ENCODE measurements around the gene SAP30BP.
A peak's percentile ranks its signal among the peaks of the same experiment; 100 is the strongest.

SAP30BP gene

GRCh38 chr17:75676461-75676860 is 9.3 kb downstream of the SAP30BP start:
- TF ChIP-seq REST (IDR thresholded peaks at IDR 0.05; ENCODE audit: insufficient read depth in 1 of 2, low read depth in 2 of 2, low read length in 2 of 2), result no peak
- no peak for TF ChIP-seq SIN3A (IDR thresholded peaks at IDR 0.05; ENCODE audit: borderline replicate concordance, insufficient read depth, low read length)

DNA sequence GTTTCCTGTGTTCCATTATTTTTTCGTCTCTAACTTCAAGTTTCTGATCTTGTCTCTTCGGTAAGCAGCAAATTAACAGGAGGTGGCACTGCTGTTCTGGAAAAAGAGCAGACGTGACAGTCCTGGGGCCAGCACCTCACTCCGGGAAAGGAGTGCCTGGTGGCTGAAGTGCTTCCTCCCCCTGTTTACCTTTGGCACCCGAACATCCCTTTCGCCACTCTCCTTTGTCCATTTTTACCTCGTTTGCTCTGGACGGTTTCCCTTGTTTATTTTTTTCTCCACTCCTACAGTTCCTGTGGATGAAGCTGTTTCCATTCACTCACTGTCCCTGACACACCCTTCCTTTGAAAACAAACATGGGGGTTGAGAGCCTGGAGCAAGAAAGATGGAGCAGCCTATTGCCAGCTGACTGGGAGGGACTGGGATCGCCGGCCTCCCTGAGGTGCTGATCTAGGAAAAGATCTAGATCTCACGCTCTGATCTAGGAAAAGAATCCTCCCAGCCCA is 12.6 kb downstream of the SAP30BP start:
- TF ChIP-seq POLR2AphosphoS5 (IDR thresholded peaks at IDR 0.05; ENCODE audit: low read depth, low read length), result no peak
- no peak for TF ChIP-seq TAF1 (IDR thresholded peaks at IDR 0.05; ENCODE audit: borderline replicate concordance, insufficient read depth, low read length)
- TF ChIP-seq REST (IDR thresholded peaks at IDR 0.05; ENCODE audit: insufficient read depth in 1 of 2, low read depth in 2 of 2, low read length in 2 of 2), result peak in 1 of 2 experiments; percentile 70; a peak in 2 of 4 replicates
- peak; percentile 95 for TF ChIP-seq FOXP2 (optimal IDR thresholded peaks at IDR 0.05; ENCODE audit: borderline replicate concordance, extremely low read depth, extremely low read length, insufficient read depth)
- TF ChIP-seq SIN3A (IDR thresholded peaks at IDR 0.05; ENCODE audit: borderline replicate concordance, insufficient read depth, low read length), result 0 out of 2 replicates have a peak, but pooled peaks have one; percentile 87

DNA sequence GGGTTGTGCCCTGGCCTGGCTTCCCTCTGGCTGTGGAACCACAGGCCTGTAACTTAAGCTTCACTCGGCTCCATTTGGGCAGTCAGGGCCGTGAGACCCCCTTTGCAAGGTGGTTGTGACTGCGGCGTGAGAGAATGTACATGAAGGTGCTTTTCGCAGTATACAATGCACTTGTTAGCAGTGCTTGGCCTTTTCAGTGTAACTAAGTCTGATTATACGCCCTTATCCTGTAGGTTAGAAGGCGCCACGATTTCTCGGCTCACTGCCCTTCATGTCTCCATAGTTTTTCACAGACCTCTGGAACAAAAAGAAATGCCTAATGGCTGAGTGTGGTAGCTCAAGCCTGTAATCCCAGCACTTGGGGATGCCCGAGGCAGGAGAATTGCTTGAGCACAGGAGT is 13.3 kb downstream of the SAP30BP start:
- no peak for TF ChIP-seq SIN3A (IDR thresholded peaks at IDR 0.05; ENCODE audit: borderline replicate concordance, insufficient read depth, low read length)
- TF ChIP-seq POLR2AphosphoS5 (IDR thresholded peaks at IDR 0.05; ENCODE audit: low read depth, low read length), result no peak
- TF ChIP-seq TAF1 (IDR thresholded peaks at IDR 0.05; ENCODE audit: borderline replicate concordance, insufficient read depth, low read length), result no peak
- no peak for TF ChIP-seq REST (IDR thresholded peaks at IDR 0.05; ENCODE audit: insufficient read depth in 1 of 2, low read depth in 2 of 2, low read length in 2 of 2)
- TF ChIP-seq FOXP2 (optimal IDR thresholded peaks at IDR 0.05; ENCODE audit: borderline replicate concordance, extremely low read depth, extremely low read length, insufficient read depth), result no peak

- TF ChIP-seq REST (IDR thresholded peaks at IDR 0.05; ENCODE audit: insufficient read depth in 1 of 2, low read depth in 2 of 2, low read length in 2 of 2) (no peak), POLR2AphosphoS5 (IDR thresholded peaks at IDR 0.05; ENCODE audit: low read depth, low read length) (no peak), FOXP2 (optimal IDR thresholded peaks at IDR 0.05; ENCODE audit: borderline replicate concordance, extremely low read depth, extremely low read length, insufficient read depth) (no peak), SIN3A (IDR thresholded peaks at IDR 0.05; ENCODE audit: borderline replicate concordance, insufficient read depth, low read length) (no peak), TAF1 (IDR thresholded peaks at IDR 0.05; ENCODE audit: borderline replicate concordance, insufficient read depth, low read length) (no peak)
Measured at GRCh38 chr17:75681289-75681688, 14.2 kb downstream of the SAP30BP start.

GRCh38 chr17:75683583-75683982 is 16.4 kb downstream of the SAP30BP start:
- TF ChIP-seq TAF1 (IDR thresholded peaks at IDR 0.05; ENCODE audit: borderline replicate concordance, insufficient read depth, low read length) (no peak), FOXP2 (optimal IDR thresholded peaks at IDR 0.05; ENCODE audit: borderline replicate concordance, extremely low read depth, extremely low read length, insufficient read depth) (no peak), REST (IDR thresholded peaks at IDR 0.05; ENCODE audit: insufficient read depth in 1 of 2, low read depth in 2 of 2, low read length in 2 of 2) (no peak), SIN3A (IDR thresholded peaks at IDR 0.05; ENCODE audit: borderline replicate concordance, insufficient read depth, low read length) (no peak), POLR2AphosphoS5 (IDR thresholded peaks at IDR 0.05; ENCODE audit: low read depth, low read length) (no peak)

All from PFSK-1 (cell line).